GM23338 (cell line): Measurements from ENCODE around the gene ZNF687. TPM values are rescaled to one million over a fixed set of nuclear protein-coding genes. Genes with fewer than 3 reads are reported as not detected.

Experiments used
- ATAC-seq: fragments of 200-7000 bp; cut with Tn5 transposase; 3 replicates; pipeline ENCODE4 v1.9.1; 2020
- DNase-seq: peaks from one replicate; pipeline ENCODE4 v3.0.0-alpha.2; 2015; ENCODE audit warnings: low spot score
- H2AFZ ChIP-seq: fragments of 200-600 bp; sonication (generic); 2 replicates; pipeline ENCODE4 v1.8.0; 2016; ENCODE audit warnings: antibody characterized with exemption, mild to moderate bottlenecking, moderate library complexity
- H3F3A ChIP-seq: fragments of 200-600 bp; sonication (generic); replicated peaks from 2 replicates; pipeline ENCODE4 v1.8.0; 2017; ENCODE audit warnings: antibody characterized with exemption, mixed run types, low read depth
- H3K27ac ChIP-seq: fragments of 200-600 bp; sonication (generic); 2 replicates; pipeline ENCODE4 v1.6.1; 2016; ENCODE audit warnings: low read depth
- H3K27me3 ChIP-seq: fragments of 200-600 bp; sonication (generic); 2 replicates; pipeline ENCODE4 v1.8.0; 2016; ENCODE audit warnings: mild to moderate bottlenecking, mixed run types, moderate library complexity; ENCODE audit not compliant: insufficient read depth
- H3K36me3 ChIP-seq: fragments of 200-600 bp; sonication (generic); 2 replicates; pipeline ENCODE4 v1.8.0; 2016; ENCODE audit warnings: mild to moderate bottlenecking; ENCODE audit not compliant: insufficient read depth
- H3K4me1 ChIP-seq: fragments of 200-600 bp; sonication (generic); 2 replicates; pipeline ENCODE4 v1.8.0; 2016; ENCODE audit warnings: mild to moderate bottlenecking, moderate library complexity; ENCODE audit not compliant: insufficient read depth
- H3K4me2 ChIP-seq: fragments of 200-600 bp; sonication (generic); 2 replicates; pipeline ENCODE4 v1.7.1; 2017; ENCODE audit warnings: mixed run types
- H3K4me3 ChIP-seq: fragments of 200-600 bp; sonication (generic); 2 replicates; pipeline ENCODE4 v1.6.1; 2016; ENCODE audit warnings: mixed run types
- H3K79me2 ChIP-seq: fragments of 200-600 bp; sonication (generic); replicated peaks from 2 replicates; pipeline ENCODE4 v1.8.0; 2017; ENCODE audit warnings: mild to moderate bottlenecking; ENCODE audit not compliant: insufficient read depth
- H3K9me2 ChIP-seq: fragments of 200-600 bp; sonication (generic); 2 replicates; pipeline ENCODE4 v1.8.0; 2017; ENCODE audit not compliant: insufficient read depth
- H4K20me1 ChIP-seq: fragments of 200-600 bp; sonication (generic); replicated peaks from 2 replicates; pipeline ENCODE4 v1.8.0; 2017; ENCODE audit warnings: mild to moderate bottlenecking; ENCODE audit not compliant: insufficient read depth
- H3K27ac Mint-ChIP-seq: 2 replicates; pipeline ENCODE4 v1.8.0; 2020; ENCODE audit warnings: inconsistent platforms, mild to moderate bottlenecking, moderate library complexity, mixed read lengths
- H3K27me3 Mint-ChIP-seq: 3 replicates; pipeline ENCODE4 v1.8.0; 2022; ENCODE audit warnings: low read depth, mild to moderate bottlenecking, moderate library complexity, mixed read lengths, inconsistent platforms; ENCODE audit not compliant: insufficient read depth, poor library complexity
- H3K36me3 Mint-ChIP-seq: 3 replicates; pipeline ENCODE4 v1.8.0; 2021; ENCODE audit warnings: low read depth, mild to moderate bottlenecking, inconsistent platforms, moderate library complexity, mixed read lengths
- H3K4me1 Mint-ChIP-seq: 3 replicates; pipeline ENCODE4 v1.8.0; 2020; ENCODE audit warnings: mild to moderate bottlenecking, inconsistent platforms, mixed read lengths
- H3K4me3 Mint-ChIP-seq: 3 replicates; pipeline ENCODE4 v1.8.0; 2021; ENCODE audit warnings: moderate library complexity, mild to moderate bottlenecking, inconsistent platforms, mixed read lengths
- H3K9me3 Mint-ChIP-seq: 3 replicates; pipeline ENCODE4 v1.8.0; 2020; ENCODE audit warnings: moderate library complexity, mild to moderate bottlenecking, inconsistent platforms, mixed read lengths
- EZH2 ChIP-seq: fragments of 200-600 bp; sonication (generic); IDR thresholded peaks from one replicate; pipeline ENCODE4 v1.8.0; 2017; ENCODE audit warnings: antibody characterized with exemption, mild to moderate bottlenecking, low read depth; ENCODE audit not compliant: unreplicated experiment
- EZH2phosphoT487 ChIP-seq: fragments of 200-600 bp; sonication (generic); IDR thresholded peaks from one replicate; pipeline ENCODE4 v1.8.1; 2018; ENCODE audit warnings: antibody characterized with exemption; ENCODE audit not compliant: unreplicated experiment
- NANOG ChIP-seq: IDR thresholded peaks from 2 replicates; pipeline ENCODE4 v1.6.1; 2016; ENCODE audit warnings: antibody characterized with exemption, borderline replicate concordance
- ZNF114 ChIP-seq: fragments of 250-450 bp; sonication (Bioruptor Pico); IDR thresholded peaks from 2 replicates; pipeline ENCODE4 v1.5.0; 2020; ENCODE audit warnings: mild to moderate bottlenecking, moderate library complexity
- ZNF331 ChIP-seq: fragments of 250-450 bp; sonication (Bioruptor Pico); IDR thresholded peaks from 2 replicates; pipeline ENCODE4 v1.5.0; 2020; ENCODE audit warnings: low read depth, mild to moderate bottlenecking, moderate library complexity
- polyA plus RNA-seq: library from polyadenylated mRNA; unstranded; fragments of >200 nt; fragmentation: Nextera tagmentation; extraction: Ambion mirVana; gene quantifications from 2 replicates; pipeline ENCODE4 v1.2.1, GENCODE V29; 2016
- total RNA-seq: library from RNA; depleted of rRNA; stranded (reverse); fragments of >200 nt; shearing (Covaris generic); gene quantifications from 2 replicates; pipeline ENCODE4 v1.2.3, GENCODE V29; 2014
- TF ChIP-seq, protein P1 (sequence below): IDR thresholded peaks from one replicate; pipeline ENCODE4 v1.6.1; 2018; ENCODE audit warnings: antibody characterized with exemption; ENCODE audit not compliant: unreplicated experiment
- TF ChIP-seq, protein P2 (sequence below), 2 experiments: fragments of 200-600 bp in 1 of 2; sonication (generic) in 1 of 2; conservative IDR thresholded peaks; 2 replicates each; pipeline versions ENCODE4 v1.5.1 to v1.6.1; 2016 to 2017; ENCODE audit warnings: antibody characterized with exemption in 2 of 2, low read depth in 2 of 2, mild to moderate bottlenecking in 2 of 2, moderate library complexity in 1 of 2
- TF ChIP-seq, protein P3 (sequence below): fragments of 250-450 bp; sonication (Bioruptor Pico); IDR thresholded peaks from 2 replicates; pipeline ENCODE4 v1.5.0; 2020; ENCODE audit warnings: mild to moderate bottlenecking, moderate library complexity

Gene ZNF687
- total and polyA plus RNA-seq, 2 experiments from 2014 or later, result 7.7 to 63.9 TPM

DNA sequence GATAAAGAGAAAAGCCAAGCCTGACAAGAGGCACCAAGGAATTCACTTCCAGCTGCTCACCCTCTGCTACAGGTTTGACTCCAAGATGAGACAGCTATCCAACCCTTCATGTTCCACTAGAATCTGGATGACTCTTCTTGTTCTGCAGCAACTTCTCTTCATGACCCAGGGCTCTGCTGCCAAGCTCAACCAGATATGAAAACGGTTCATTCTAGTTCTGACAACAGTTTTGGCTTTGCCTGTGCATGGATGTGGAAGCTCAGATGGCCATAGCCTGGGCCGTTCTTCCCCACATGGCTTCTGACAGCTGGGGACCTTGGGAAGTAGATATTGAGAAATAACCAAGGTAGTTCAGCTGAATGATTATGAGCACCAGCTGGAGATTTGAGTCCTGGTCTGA, 31.4 kb downstream of the ZNF687 start:
- TF ChIP-seq EZH2phosphoT487, result no peak
- no peak for TF ChIP-seq ZNF114 (CRISPR knock-in tag)
- H3K27ac ChIP-seq, result no peak overlapping the region
- H3K4me1 ChIP-seq, result peaks cover 10% of the 10 kb centered on the region; the same call in 1 of the 2 replicates
- no peak overlapping the region for H2AFZ ChIP-seq
- no peak overlapping the region for H3K4me3 Mint-ChIP-seq
- H3K36me3 ChIP-seq, result peaks cover 3% of the 10 kb centered on the region; the same call in 1 of the 2 replicates
- 0 out of 2 replicates have a peak, but pooled peaks cover 4% of the 10 kb centered on the region for H3F3A ChIP-seq
- no peak for DNase-seq
- no peaks in the 10 kb centered on the region for H3K79me2 ChIP-seq
- H3K27me3 ChIP-seq, result no peaks in the 10 kb centered on the region
- H4K20me1 ChIP-seq, result peaks cover 6% of the 10 kb centered on the region
- ATAC-seq, result no peak
- no peaks in the 10 kb centered on the region for H3K9me2 ChIP-seq
- no peaks in the 10 kb centered on the region for H3K9me3 Mint-ChIP-seq
- H3K27ac Mint-ChIP-seq, result no peak overlapping the region
- H3K4me3 ChIP-seq, result no peak overlapping the region
- H3K27me3 Mint-ChIP-seq, result peaks cover 4% of the 10 kb centered on the region
- peaks cover 18% of the 10 kb centered on the region for H3K4me1 Mint-ChIP-seq
- H3K4me2 ChIP-seq, result no peak overlapping the region
- H3K36me3 Mint-ChIP-seq, result peaks cover 10% of the 10 kb centered on the region

DNA sequence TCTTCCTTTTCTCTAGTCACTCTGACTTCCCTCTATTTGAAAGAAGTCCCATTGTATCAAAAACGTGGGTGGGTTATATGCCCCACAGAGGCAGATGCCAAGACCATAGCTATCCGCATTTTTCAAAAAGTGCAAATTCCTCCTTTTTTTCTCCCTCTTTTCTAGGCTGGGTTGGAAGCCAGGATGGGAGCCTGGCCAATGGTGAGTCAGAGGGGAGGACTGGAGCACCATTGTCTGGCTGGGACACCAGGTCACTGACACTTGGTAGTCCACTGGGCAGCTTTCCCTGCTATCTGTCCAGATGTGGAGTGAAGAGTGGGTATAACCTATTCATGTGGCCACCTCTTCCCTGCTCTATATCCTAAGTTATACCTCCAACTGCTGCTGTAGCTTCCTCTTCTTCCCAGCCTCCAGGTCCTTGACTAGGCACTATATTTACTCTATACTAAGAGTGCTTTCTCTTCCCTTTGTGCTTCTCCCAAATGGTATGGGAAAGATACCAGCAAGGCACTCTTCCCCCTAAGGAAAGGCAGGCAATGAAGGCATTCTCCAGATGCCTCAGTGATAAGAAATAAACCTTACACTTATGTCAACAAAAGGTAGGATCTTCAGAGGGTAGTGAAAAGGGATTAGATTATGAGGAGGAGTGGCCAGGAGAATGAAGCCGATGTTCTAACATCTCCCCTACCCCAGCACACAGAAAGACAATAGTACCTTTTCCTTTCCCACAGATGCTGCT, 32.2 kb downstream of the ZNF687 start:
- DNase-seq (no peak), ATAC-seq (no peak)
- Histone ChIP-seq H3K4me2 (no peak overlapping the region), H3K36me3 (no peaks in the 10 kb centered on the region; the same call in 1 of the 2 replicates), H3K27me3 (no peaks in the 10 kb centered on the region), H3F3A (no peaks in the 10 kb centered on the region), H3K27ac (no peak overlapping the region), H3K4me1 (peaks cover 10% of the 10 kb centered on the region; the same call in 1 of the 2 replicates), H3K4me3 (no peak overlapping the region), H3K9me2 (no peaks in the 10 kb centered on the region), H4K20me1 (peaks cover 6% of the 10 kb centered on the region), H3K79me2 (0 out of 2 replicates have a peak, but pooled peaks cover 3% of the 10 kb centered on the region), H2AFZ (no peak overlapping the region)
- peaks cover 13% of the 10 kb centered on the region for H3K4me1 Mint-ChIP-seq
- no peak overlapping the region for H3K27ac Mint-ChIP-seq
- H3K4me3 Mint-ChIP-seq, result no peak overlapping the region
- peaks cover 14% of the 10 kb centered on the region for H3K36me3 Mint-ChIP-seq
- no peaks in the 10 kb centered on the region for H3K9me3 Mint-ChIP-seq
- H3K27me3 Mint-ChIP-seq, result peaks cover 4% of the 10 kb centered on the region
- TF ChIP-seq, protein P1, sequence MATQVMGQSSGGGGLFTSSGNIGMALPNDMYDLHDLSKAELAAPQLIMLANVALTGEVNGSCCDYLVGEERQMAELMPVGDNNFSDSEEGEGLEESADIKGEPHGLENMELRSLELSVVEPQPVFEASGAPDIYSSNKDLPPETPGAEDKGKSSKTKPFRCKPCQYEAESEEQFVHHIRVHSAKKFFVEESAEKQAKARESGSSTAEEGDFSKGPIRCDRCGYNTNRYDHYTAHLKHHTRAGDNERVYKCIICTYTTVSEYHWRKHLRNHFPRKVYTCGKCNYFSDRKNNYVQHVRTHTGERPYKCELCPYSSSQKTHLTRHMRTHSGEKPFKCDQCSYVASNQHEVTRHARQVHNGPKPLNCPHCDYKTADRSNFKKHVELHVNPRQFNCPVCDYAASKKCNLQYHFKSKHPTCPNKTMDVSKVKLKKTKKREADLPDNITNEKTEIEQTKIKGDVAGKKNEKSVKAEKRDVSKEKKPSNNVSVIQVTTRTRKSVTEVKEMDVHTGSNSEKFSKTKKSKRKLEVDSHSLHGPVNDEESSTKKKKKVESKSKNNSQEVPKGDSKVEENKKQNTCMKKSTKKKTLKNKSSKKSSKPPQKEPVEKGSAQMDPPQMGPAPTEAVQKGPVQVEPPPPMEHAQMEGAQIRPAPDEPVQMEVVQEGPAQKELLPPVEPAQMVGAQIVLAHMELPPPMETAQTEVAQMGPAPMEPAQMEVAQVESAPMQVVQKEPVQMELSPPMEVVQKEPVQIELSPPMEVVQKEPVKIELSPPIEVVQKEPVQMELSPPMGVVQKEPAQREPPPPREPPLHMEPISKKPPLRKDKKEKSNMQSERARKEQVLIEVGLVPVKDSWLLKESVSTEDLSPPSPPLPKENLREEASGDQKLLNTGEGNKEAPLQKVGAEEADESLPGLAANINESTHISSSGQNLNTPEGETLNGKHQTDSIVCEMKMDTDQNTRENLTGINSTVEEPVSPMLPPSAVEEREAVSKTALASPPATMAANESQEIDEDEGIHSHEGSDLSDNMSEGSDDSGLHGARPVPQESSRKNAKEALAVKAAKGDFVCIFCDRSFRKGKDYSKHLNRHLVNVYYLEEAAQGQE, result no peak
- TF ChIP-seq, protein P2, sequence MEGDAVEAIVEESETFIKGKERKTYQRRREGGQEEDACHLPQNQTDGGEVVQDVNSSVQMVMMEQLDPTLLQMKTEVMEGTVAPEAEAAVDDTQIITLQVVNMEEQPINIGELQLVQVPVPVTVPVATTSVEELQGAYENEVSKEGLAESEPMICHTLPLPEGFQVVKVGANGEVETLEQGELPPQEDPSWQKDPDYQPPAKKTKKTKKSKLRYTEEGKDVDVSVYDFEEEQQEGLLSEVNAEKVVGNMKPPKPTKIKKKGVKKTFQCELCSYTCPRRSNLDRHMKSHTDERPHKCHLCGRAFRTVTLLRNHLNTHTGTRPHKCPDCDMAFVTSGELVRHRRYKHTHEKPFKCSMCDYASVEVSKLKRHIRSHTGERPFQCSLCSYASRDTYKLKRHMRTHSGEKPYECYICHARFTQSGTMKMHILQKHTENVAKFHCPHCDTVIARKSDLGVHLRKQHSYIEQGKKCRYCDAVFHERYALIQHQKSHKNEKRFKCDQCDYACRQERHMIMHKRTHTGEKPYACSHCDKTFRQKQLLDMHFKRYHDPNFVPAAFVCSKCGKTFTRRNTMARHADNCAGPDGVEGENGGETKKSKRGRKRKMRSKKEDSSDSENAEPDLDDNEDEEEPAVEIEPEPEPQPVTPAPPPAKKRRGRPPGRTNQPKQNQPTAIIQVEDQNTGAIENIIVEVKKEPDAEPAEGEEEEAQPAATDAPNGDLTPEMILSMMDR (conservative IDR thresholded peaks at IDR 0.05; ENCODE audit: low read depth in 2 of 2), result no peak
- TF ChIP-seq EZH2phosphoT487 (no peak), ZNF114 (CRISPR knock-in tag) (no peak), ZNF331 (CRISPR knock-in tag) (no peak), NANOG (no peak), EZH2 (no peak)
- TF ChIP-seq, protein P3, sequence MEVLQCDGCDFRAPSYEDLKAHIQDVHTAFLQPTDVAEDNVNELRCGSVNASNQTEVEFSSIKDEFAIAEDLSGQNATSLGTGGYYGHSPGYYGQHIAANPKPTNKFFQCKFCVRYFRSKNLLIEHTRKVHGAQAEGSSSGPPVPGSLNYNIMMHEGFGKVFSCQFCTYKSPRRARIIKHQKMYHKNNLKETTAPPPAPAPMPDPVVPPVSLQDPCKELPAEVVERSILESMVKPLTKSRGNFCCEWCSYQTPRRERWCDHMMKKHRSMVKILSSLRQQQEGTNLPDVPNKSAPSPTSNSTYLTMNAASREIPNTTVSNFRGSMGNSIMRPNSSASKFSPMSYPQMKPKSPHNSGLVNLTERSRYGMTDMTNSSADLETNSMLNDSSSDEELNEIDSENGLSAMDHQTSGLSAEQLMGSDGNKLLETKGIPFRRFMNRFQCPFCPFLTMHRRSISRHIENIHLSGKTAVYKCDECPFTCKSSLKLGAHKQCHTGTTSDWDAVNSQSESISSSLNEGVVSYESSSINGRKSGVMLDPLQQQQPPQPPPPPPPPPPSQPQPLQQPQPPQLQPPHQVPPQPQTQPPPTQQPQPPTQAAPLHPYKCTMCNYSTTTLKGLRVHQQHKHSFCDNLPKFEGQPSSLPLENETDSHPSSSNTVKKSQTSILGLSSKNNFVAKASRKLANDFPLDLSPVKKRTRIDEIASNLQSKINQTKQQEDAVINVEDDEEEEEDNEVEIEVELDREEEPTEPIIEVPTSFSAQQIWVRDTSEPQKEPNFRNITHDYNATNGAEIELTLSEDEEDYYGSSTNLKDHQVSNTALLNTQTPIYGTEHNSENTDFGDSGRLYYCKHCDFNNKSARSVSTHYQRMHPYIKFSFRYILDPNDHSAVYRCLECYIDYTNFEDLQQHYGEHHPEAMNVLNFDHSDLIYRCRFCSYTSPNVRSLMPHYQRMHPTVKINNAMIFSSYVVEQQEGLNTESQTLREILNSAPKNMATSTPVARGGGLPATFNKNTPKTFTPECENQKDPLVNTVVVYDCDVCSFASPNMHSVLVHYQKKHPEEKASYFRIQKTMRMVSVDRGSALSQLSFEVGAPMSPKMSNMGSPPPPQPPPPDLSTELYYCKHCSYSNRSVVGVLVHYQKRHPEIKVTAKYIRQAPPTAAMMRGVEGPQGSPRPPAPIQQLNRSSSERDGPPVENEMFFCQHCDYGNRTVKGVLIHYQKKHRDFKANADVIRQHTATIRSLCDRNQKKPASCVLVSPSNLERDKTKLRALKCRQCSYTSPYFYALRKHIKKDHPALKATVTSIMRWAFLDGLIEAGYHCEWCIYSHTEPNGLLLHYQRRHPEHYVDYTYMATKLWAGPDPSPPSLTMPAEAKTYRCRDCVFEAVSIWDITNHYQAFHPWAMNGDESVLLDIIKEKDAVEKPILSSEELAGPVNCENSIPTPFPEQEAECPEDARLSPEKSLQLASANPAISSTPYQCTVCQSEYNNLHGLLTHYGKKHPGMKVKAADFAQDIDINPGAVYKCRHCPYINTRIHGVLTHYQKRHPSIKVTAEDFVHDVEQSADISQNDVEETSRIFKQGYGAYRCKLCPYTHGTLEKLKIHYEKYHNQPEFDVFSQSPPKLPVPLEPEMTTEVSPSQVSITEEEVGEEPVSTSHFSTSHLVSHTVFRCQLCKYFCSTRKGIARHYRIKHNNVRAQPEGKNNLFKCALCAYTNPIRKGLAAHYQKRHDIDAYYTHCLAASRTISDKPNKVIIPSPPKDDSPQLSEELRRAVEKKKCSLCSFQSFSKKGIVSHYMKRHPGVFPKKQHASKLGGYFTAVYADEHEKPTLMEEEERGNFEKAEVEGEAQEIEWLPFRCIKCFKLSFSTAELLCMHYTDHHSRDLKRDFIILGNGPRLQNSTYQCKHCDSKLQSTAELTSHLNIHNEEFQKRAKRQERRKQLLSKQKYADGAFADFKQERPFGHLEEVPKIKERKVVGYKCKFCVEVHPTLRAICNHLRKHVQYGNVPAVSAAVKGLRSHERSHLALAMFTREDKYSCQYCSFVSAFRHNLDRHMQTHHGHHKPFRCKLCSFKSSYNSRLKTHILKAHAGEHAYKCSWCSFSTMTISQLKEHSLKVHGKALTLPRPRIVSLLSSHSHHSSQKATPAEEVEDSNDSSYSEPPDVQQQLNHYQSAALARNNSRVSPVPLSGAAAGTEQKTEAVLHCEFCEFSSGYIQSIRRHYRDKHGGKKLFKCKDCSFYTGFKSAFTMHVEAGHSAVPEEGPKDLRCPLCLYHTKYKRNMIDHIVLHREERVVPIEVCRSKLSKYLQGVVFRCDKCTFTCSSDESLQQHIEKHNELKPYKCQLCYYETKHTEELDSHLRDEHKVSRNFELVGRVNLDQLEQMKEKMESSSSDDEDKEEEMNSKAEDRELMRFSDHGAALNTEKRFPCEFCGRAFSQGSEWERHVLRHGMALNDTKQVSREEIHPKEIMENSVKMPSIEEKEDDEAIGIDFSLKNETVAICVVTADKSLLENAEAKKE, result no peak
